ENCODE results near the gene RBP5. TPM values are rescaled to one million over a fixed set of nuclear protein-coding genes. Genes with fewer than 3 reads are reported as not detected.

RBP5 gene
- total RNA-seq, 4 donors from 2014 or later, result not detected

- H3K4me1 ChIP-seq, result peaks cover 8 to 24% of the 10 kb centered on the region in 2 donors
Observed at GRCh38 chr12:7092229-7092985, 36.3 kb downstream of the RBP5 start, which contains the start of gene C1R. TSS of gene C1R (minus strand) at chr12:7092445. CDS start at chr12:7092388, 57 bp downstream.

GRCh38 chr12:7091660-7092228 is 36.9 kb downstream of the RBP5 start:
- Histone ChIP-seq H3K4me3 (peak overlapping the region; percentile 48 to 78 (median 59)), H3K36me3 (no peaks in the 10 kb centered on the region), H3K9me3 (no peaks in the 10 kb centered on the region), H3K27ac (peak overlapping the region; percentile 68 to 80 (median 70)), H3K27me3 (no peaks in the 10 kb centered on the region), H3K4me1 (peaks cover 8 to 17% of the 10 kb centered on the region in 2 donors)
- intact Hi-C loops (cut with DNase I; ENCODE audit: low total_unique reads) (loop anchor here (1.0 to 5.0 kb wide), 3 partner anchors 31 to 169 kb away; partner anchors contain the start of genes C12orf57, C1S and RNU7-1), in situ Hi-C loops (cut with MboI; ENCODE audit: low sequenced_read_pairs in 4 of 4) (loop anchor here in 1 of 4 donors (5.0 kb wide), 1 partner anchor 34 kb away; no protein-coding TSS in a partner anchor)
- no peak for TF ChIP-seq POLR2A (IDR thresholded peaks at IDR 0.05)
- TF ChIP-seq, protein P1, sequence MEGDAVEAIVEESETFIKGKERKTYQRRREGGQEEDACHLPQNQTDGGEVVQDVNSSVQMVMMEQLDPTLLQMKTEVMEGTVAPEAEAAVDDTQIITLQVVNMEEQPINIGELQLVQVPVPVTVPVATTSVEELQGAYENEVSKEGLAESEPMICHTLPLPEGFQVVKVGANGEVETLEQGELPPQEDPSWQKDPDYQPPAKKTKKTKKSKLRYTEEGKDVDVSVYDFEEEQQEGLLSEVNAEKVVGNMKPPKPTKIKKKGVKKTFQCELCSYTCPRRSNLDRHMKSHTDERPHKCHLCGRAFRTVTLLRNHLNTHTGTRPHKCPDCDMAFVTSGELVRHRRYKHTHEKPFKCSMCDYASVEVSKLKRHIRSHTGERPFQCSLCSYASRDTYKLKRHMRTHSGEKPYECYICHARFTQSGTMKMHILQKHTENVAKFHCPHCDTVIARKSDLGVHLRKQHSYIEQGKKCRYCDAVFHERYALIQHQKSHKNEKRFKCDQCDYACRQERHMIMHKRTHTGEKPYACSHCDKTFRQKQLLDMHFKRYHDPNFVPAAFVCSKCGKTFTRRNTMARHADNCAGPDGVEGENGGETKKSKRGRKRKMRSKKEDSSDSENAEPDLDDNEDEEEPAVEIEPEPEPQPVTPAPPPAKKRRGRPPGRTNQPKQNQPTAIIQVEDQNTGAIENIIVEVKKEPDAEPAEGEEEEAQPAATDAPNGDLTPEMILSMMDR (IDR thresholded peaks at IDR 0.05 in 4 of 5, conservative IDR thresholded peaks at IDR 0.05 in 1 of 5), result no peak
- peak; percentile 15 to 20 for ATAC-seq
- DNase-seq, result peak in 1 of 2 donors; percentile 36

More at GRCh38 chr12:7092229-7092985, 36.3 kb downstream of the RBP5 start, which contains the start of gene C1R:
- intact Hi-C loops (cut with DNase I; ENCODE audit: low total_unique reads) (loop anchor here (1.0 to 5.0 kb wide), 3 partner anchors 32 to 170 kb away; partner anchors contain the start of genes C12orf57, C1S and RNU7-1), in situ Hi-C loops (cut with MboI; ENCODE audit: low sequenced_read_pairs in 4 of 4) (loop anchor here in 1 of 4 donors (5.0 kb wide), 1 partner anchor 35 kb away; no protein-coding TSS in a partner anchor)
- peak; percentile 67 to 75 for ATAC-seq
- DNase-seq, result peak; percentile 50 to 70
- peak within 1 kb of the TSS; percentile 68 to 80 (median 70) for H3K27ac ChIP-seq
- peak within 1 kb of the TSS; percentile 48 to 78 (median 59) for H3K4me3 ChIP-seq
- TF ChIP-seq POLR2A (IDR thresholded peaks at IDR 0.05), result peak in 1 of 2 donors; percentile 48
- TF ChIP-seq, protein P1 (IDR thresholded peaks at IDR 0.05 in 4 of 5, conservative IDR thresholded peaks at IDR 0.05 in 1 of 5), result peak; percentile 75 to 93 (median 88)
- no peaks in the 10 kb centered on the region for H3K27me3 ChIP-seq
- no peaks in the 10 kb centered on the region for H3K9me3 ChIP-seq
- no peaks in the 10 kb centered on the region for H3K36me3 ChIP-seq

DNA sequence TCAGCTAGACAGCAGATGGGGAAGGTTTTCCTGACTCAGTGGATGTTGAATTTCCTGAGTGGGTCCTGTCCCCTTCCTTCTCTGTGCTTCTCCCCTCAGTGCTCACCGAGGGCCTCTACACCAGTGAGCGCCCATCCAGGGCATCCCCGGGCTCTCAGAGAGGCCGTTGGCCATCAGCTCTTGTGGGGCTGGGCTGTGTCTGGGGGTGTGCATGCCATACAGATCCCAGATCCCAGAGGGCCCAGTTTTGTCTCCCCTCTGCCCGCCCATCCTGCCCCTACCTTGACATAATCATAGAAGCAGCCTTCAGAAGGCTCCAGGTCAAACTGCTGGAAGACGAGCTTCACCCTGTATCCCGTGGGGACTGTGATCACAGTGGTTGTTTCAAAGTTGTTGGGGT is 37.5 kb downstream of the RBP5 start:
- H3K36me3 ChIP-seq, result no peaks in the 10 kb centered on the region
- no peak for ATAC-seq
- H3K9me3 ChIP-seq, result no peaks in the 10 kb centered on the region
- peak overlapping the region; percentile 48 to 78 (median 59) for H3K4me3 ChIP-seq
- no peaks in the 10 kb centered on the region for H3K27me3 ChIP-seq
- intact Hi-C loops (cut with DNase I; ENCODE audit: low total_unique reads), result loop anchor here (5.0 kb wide), 2 partner anchors 149 to 169 kb away; partner anchors contain the start of genes C12orf57 and RNU7-1
- H3K4me1 ChIP-seq, result peaks cover 8 to 15% of the 10 kb centered on the region in 2 donors
- peak overlapping the region; percentile 68 to 80 (median 70) for H3K27ac ChIP-seq
- no peak for TF ChIP-seq POLR2A (IDR thresholded peaks at IDR 0.05)
- TF ChIP-seq, protein P1 (IDR thresholded peaks at IDR 0.05 in 4 of 5, conservative IDR thresholded peaks at IDR 0.05 in 1 of 5), result no peak
- DNase-seq, result no peak
- in situ Hi-C loops (cut with MboI; ENCODE audit: low sequenced_read_pairs in 4 of 4), result loop anchor here in 1 of 4 donors (5.0 kb wide), 1 partner anchor 34 kb away; no protein-coding TSS in a partner anchor

DNA sequence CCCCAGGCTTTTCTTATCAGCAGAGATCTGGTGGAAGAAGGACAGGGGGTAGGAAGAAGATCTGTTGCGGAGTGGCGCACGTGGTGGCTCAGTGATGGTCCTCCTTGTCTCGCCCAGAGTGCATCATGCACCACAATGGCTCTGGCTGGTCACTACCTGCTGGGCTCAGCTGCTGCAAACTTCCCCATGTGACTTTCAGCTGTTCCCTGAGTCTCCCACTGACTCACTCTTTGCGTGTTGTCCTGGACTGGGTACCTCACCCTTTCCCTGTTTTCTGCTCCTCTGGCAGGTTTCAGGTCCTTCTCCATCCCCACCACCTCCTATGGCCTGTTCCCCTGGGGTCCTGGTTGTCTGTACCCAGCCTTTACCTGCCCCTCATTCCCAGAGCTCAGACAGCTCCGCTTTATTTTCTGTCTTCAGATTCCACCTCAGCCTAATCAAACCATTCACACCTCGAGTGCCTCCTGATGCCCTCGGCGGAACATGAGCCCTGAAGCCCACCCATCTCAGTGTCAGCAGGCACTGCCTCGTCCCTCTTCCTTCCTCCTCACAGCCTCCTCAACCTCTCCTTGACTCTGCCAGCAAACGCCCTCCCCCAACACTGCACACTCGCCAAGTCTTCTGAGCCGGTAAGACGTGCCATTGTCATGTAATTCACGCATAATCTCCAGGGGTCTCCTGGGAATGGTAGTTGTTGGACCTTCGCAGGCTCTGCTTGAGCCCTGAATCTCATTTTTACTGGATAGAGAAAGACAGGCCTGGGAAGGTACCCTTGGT is 38.3 kb downstream of the RBP5 start:
- intact Hi-C loops (cut with DNase I; ENCODE audit: low total_unique reads) (loop anchor here (5.0 kb wide), 2 partner anchors 148 to 168 kb away; partner anchors contain the start of genes C12orf57 and RNU7-1), in situ Hi-C loops (cut with MboI; ENCODE audit: low sequenced_read_pairs in 4 of 4) (loop anchor here in 1 of 4 donors (5.0 kb wide), 1 partner anchor 33 kb away; no protein-coding TSS in a partner anchor)
- H3K36me3 ChIP-seq, result no peaks in the 10 kb centered on the region
- peak overlapping the region in 3 of 4 donors; percentile 48 to 60 (median 58) for H3K4me3 ChIP-seq
- H3K27me3 ChIP-seq, result no peaks in the 10 kb centered on the region
- H3K4me1 ChIP-seq, result peaks cover 8 to 15% of the 10 kb centered on the region in 2 donors
- no peak for ATAC-seq
- H3K27ac ChIP-seq, result peak overlapping the region; percentile 68 to 80 (median 70)
- TF ChIP-seq, protein P1 (IDR thresholded peaks at IDR 0.05 in 4 of 5, conservative IDR thresholded peaks at IDR 0.05 in 1 of 5), result no peak
- TF ChIP-seq POLR2A (IDR thresholded peaks at IDR 0.05), result no peak
- no peak for DNase-seq
- H3K9me3 ChIP-seq, result no peaks in the 10 kb centered on the region
